H1 (cell line): Measurements from ENCODE around the gene TOM1L2. TPM values are rescaled to one million over a fixed set of nuclear protein-coding genes. Genes with fewer than 3 reads are reported as not detected.

Source experiments
- POLR2AphosphoS5 ChIP-seq: IDR thresholded peaks from 2 replicates; pipeline ENCODE4 v1.6.1; 2011; ENCODE audit warnings: low read depth, low read length
- polyA plus RNA-seq, 7 experiments: library from polyadenylated mRNA; depleted of rRNA in 3 of 7; stranded (reverse) in 5 of 7; unstranded in 2 of 7; fragments of >200 nt in 5 of 7; fragments of 200-250 nt in 2 of 7; gene quantifications; 1 replicate in 5 of 7; 2 replicates in 1 of 7; 4 replicates in 1 of 7; pipeline versions ENCODE4 v1.2.1 to v1.2.3, GENCODE V29; 2011 to 2013; ENCODE audit warnings: missing spikeins in 2 of 7, mixed read lengths in 2 of 7
- total RNA-seq: library from RNA; stranded (reverse); fragmentation: NEBNext Ultra II Directional; extraction: Animal tissue kit (Norgen Biotek cat#: 25700); gene quantifications from 2 replicates; pipeline ENCODE4 v1.2.1, GENCODE V29; 2021

Gene TOM1L2
- total and polyA plus RNA-seq, 2 of the 8 experiments (the other 6 are each of a cell fraction or from before 2014, with no cell fraction given) = 2.0 to 3.4 TPM

- no peak for TF ChIP-seq POLR2AphosphoS5
- TF ChIP-seq, all 59 proteins: peak for 0
Measured at GRCh38 chr17:17970699-17971430, 1.3 kb downstream of the TOM1L2 start (continued).
